GM19452 (cell line): ENCODE data around the gene PNMA8A.

Source experiments
- ATAC-seq: cut with Tn5 transposase; IDR thresholded peaks from one replicate; pipeline ENCODE4 v1.9.1; 2021; ENCODE audit not compliant: unreplicated experiment

Gene PNMA8A

GRCh38 chr19:46429999-46430398 is 41.4 kb downstream of the PNMA8A start:
- no peak for ATAC-seq

GRCh38 chr19:46428239-46429135 is 42.9 kb downstream of the PNMA8A start, which contains the start of gene PNMA8C:
PNMA8C (minus strand) TSS chr19:46428936; CDS start chr19:46428359, 577 bp downstream.
- ATAC-seq, result no peak

DNA sequence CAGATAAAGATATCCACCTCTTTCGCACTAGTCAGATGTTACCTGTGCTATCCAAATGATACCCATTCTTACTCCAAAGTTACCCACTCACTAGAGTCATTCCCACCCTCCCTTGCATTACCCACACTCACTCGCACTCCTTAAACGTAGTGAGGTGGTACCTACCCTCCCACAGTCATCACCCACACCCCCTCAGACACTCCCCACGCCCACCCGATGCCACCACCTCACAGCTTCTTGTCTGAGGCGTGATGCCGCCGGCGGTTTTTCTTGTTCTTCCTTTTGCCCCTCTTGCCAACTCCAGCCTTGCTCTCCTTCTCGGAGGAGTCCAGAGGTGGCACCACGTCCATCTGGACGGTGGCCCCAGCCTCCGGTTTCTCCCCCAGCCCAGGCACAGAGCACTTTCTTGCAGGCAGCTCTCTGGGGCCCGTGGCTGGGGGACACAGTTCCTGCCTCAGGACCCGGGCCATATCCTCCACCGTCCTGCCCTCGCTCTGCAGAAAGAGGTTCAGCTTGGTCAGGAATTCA is 43.8 kb downstream of the PNMA8A start:
- ATAC-seq, result no peak

DNA sequence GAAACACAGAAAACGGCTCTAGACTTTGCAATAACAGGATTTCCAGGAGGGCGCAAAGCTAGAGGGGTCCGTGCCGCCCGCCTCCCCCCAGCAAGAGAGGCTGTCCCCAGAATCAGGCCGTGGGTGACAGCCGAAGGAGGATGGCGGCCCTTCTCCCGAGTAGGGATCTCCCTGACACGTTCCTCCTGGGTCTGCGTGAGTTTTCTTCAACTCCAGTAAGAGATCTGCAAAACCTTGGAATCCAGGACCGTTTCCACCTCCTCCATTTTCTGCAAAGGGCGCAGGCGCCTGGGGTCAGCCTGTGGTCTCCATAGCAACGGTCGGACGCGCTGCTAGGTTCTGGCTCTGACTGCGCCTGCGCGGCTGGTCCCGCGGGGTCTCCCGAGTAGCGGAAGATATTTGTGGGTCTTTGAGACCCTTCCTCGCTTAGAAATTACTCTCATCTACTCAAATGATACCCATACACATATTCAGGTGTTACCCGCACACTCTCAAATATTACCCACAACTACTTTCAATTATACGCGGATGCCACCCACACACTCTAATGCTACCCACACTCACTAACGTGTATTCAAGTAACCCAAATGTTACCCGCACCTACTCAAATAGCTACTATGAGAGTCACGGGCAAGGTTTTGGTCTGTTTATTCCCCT is 44.7 kb downstream of the PNMA8A start:
- ATAC-seq, result no peak

DNA sequence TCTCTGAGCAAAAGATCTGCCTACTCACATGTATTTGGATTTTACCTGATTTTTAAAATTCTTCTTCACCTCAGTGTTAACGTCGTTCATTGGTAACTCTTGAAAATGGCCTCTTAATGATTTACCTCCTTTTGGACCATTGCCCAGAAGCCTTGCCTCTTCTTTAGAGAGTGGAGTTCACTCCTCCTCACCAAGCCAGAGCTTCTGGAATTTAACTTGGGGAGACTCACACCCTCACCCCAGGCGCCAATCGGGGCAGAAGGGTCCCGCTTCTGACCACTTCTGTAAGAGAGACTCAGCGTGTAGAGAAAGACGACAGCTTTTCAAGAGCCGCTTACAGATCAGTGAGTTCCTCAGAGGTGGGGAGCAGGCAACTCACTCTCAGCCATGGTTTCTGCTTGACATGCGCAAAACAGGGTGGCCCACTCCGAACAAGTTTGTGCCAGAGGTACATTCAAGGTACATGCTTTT is 45.3 kb downstream of the PNMA8A start:
- no peak for ATAC-seq

DNA sequence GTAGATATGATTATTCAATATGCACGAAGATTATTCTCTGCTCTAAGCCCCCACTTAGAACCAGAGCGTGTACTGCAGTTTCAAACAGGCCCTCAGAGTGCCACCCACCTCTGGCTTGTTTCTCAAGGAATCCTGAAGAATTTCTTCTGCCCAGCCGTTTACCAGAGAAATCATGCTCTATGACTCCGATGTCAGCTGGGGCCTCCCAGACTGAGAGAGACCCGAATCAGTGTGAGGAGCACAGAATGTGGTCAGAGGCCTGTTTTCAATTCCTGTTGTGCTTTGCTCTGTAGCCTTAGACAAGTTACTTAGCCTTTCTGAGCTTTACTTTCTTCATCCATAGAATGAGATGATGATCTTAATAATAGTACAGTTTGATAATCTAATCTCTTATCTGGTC is 48.2 kb downstream of the PNMA8A start:
- no peak for ATAC-seq

DNA sequence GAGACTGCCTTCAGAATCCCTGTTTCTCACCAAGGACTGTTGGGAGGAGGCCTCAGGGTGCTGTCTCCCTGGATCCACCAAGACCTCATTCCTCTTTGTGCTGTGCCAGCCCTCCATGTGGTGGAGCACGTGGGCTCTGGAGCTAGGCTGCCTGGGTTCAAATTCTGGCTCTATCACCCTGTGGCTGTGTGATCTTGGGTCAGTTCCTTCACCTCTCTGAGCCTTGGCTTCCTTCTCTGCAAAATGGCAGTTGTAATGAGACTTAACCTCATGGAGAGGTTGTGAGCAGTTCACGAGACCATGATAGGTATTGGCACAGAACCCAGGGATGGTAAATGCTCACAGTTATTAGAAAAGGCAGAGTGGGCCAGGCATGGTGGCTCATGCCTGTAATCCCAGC is 49.0 kb downstream of the PNMA8A start:
- ATAC-seq, result no peak

DNA sequence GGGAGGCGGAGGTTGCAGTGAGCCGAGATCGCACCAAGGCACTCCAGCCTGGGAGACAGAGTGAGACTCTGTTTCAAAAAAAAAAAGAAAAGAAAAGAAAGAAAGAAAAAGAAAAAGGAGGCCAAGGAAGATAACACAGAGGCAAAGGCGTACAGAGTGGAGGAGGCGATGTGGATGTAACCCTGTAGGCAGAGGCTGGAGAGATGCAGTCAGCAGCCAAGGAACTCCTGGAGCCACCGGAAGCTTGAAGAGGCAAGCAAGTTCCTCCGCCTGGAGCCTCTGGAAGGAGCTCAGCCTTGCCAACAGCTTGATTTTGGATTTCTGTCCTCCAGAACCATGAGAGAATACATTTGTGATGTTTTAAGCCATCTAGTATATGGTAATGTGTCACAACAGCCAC is 51.3 kb downstream of the PNMA8A start:
- no peak for ATAC-seq
